ENCODE data around the gene FAM13C. TPM values are rescaled to one million over a fixed set of nuclear protein-coding genes. Genes with fewer than 3 reads are reported as not detected.

The FAM13C gene
- total RNA-seq, 4 donors from 2014 or later, result 45.1 to 62.9 (median 53.1) TPM

DNA sequence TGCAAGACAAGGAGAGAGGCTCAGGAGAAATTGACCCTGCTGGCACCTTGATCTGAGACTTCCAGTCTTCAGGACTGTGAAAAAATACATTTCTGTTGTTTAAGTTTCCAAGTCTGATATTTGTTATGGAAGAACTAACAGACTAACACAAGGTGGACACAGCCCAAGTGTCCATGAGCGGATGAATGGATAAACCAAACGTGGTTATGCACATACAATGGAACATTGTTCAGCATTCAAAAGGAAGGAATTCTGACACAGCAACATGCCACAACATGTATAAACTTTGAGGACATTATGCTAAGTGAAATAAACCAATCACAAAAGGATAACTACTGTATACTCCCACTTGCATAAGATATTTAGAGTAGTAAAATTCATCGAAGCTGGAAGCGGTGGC lies 76.5 kb downstream of the FAM13C start:
- Histone ChIP-seq H3K27me3 (no peaks in the 10 kb centered on the region), H3K4me3 (no peak overlapping the region), H3K27ac (replicated peaks in 1 of 4) (no peak overlapping the region), H3K4me1 (peaks cover 5 to 58% (median 48%) of the 10 kb centered on the region in 4 donors), H3K36me3 (peaks cover 0 to 9% (median 0%) of the 10 kb centered on the region in 4 donors), H3K9me3 (no peaks in the 10 kb centered on the region)
- TF ChIP-seq EP300 (IDR thresholded peaks at IDR 0.05), result no peak
- no peak for TF ChIP-seq POLR2A (IDR thresholded peaks at IDR 0.05; ENCODE audit: low read depth)
- TF ChIP-seq POLR2AphosphoS5 (IDR thresholded peaks at IDR 0.05), result no peak
- TF ChIP-seq, protein P1, sequence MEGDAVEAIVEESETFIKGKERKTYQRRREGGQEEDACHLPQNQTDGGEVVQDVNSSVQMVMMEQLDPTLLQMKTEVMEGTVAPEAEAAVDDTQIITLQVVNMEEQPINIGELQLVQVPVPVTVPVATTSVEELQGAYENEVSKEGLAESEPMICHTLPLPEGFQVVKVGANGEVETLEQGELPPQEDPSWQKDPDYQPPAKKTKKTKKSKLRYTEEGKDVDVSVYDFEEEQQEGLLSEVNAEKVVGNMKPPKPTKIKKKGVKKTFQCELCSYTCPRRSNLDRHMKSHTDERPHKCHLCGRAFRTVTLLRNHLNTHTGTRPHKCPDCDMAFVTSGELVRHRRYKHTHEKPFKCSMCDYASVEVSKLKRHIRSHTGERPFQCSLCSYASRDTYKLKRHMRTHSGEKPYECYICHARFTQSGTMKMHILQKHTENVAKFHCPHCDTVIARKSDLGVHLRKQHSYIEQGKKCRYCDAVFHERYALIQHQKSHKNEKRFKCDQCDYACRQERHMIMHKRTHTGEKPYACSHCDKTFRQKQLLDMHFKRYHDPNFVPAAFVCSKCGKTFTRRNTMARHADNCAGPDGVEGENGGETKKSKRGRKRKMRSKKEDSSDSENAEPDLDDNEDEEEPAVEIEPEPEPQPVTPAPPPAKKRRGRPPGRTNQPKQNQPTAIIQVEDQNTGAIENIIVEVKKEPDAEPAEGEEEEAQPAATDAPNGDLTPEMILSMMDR (IDR thresholded peaks at IDR 0.05), result no peak
- no peak for DNase-seq (ENCODE audit: extremely low spot score)
- intact Hi-C loops (cut with DNase I), result no loop called here
- 95% methylated on average over 4 of the region's 4 CpGs for WGBS

DNA sequence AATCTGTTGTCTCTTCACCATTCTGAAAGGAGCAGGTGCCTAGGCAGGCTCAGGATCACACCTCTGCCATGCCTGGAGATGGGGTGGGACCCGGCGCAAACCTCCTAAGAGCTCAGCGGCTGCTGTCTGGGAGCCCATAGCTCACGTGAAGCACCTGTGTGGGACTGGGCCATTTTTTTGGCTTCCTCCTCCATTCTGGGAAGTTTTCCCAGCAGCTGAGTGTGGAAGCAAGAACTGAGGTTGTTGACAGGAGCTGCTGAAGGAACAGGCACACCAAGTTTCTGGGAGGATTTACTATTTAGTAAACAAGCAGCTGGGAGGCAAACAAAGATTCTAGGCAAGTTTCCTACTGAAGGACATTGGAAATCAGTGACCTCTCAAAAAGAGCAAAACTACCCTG lies 77.3 kb downstream of the FAM13C start:
- Histone ChIP-seq H3K4me1 (peaks cover 5 to 65% (median 52%) of the 10 kb centered on the region in 4 donors), H3K27me3 (no peaks in the 10 kb centered on the region), H3K36me3 (peaks cover 0 to 9% (median 0%) of the 10 kb centered on the region in 4 donors), H3K4me3 (no peak overlapping the region), H3K9me3 (no peaks in the 10 kb centered on the region), H3K27ac (replicated peaks in 1 of 4) (peak overlapping the region in 1 of 4 donors; percentile 19)
- TF ChIP-seq POLR2AphosphoS5 (IDR thresholded peaks at IDR 0.05) (peak in 1 of 2 donors; percentile 12), EP300 (IDR thresholded peaks at IDR 0.05) (no peak), POLR2A (IDR thresholded peaks at IDR 0.05; ENCODE audit: low read depth) (no peak)
- TF ChIP-seq, protein P1 (IDR thresholded peaks at IDR 0.05), result no peak
- WGBS, result 83% methylated on average over 1 of the region's 4 CpGs
- intact Hi-C loops (cut with DNase I), result no loop called here
- no peak for DNase-seq (ENCODE audit: extremely low spot score)

DNA sequence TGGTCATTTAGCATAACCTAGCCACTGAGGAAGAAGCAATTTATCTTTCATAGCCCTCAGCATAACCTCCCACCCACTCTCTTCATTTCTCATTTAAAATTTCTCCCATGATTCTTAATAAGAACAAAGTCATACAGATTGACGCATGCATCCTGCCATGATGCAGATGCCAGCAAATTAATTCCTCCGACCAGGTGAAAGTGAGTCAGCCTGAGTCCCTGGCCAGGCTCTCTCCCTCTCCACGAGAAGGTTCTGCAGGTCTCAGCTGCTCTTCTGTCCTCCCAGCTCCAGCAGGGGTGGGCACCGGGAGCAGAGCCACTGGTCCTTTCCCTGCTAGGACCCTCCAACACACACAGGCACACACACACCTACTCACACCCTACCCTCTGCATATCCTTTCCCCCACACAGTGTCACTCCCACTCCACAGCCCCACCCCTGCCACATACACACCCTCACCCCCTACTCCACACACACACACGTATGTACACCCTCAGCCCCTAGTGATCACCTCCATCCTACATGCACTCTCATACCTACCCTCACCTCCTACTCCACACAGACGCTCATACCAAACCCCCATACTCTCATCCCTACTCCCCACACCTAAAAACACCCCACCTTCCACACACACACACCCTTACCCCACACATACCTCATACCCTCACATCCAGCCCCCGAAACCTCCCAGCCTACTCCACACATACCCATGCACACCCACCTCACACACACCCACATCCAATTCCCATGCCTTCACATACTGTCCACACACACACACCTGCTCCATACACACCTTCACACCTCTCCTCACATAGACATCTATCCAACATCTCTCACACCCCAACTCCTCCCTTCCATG lies 78.0 kb downstream of the FAM13C start:
- intact Hi-C loops (cut with DNase I), result no loop called here
- H3K9me3 ChIP-seq, result no peaks in the 10 kb centered on the region
- WGBS, result 70% methylated on average over 7 of the region's 7 CpGs
- no peak for DNase-seq (ENCODE audit: extremely low spot score)
- TF ChIP-seq EP300 (IDR thresholded peaks at IDR 0.05), result no peak
- TF ChIP-seq, protein P1 (IDR thresholded peaks at IDR 0.05), result no peak
- no peak for TF ChIP-seq POLR2AphosphoS5 (IDR thresholded peaks at IDR 0.05)
- TF ChIP-seq POLR2A (IDR thresholded peaks at IDR 0.05; ENCODE audit: low read depth), result no peak
- peak overlapping the region in 2 of 4 donors; percentile 19 to 31 for H3K27ac ChIP-seq (replicated peaks in 1 of 4)
- H3K27me3 ChIP-seq, result no peaks in the 10 kb centered on the region
- H3K4me1 ChIP-seq, result peaks cover 5 to 71% (median 59%) of the 10 kb centered on the region in 4 donors
- peaks cover 0 to 9% (median 0%) of the 10 kb centered on the region in 4 donors for H3K36me3 ChIP-seq
- no peak overlapping the region for H3K4me3 ChIP-seq

DNA sequence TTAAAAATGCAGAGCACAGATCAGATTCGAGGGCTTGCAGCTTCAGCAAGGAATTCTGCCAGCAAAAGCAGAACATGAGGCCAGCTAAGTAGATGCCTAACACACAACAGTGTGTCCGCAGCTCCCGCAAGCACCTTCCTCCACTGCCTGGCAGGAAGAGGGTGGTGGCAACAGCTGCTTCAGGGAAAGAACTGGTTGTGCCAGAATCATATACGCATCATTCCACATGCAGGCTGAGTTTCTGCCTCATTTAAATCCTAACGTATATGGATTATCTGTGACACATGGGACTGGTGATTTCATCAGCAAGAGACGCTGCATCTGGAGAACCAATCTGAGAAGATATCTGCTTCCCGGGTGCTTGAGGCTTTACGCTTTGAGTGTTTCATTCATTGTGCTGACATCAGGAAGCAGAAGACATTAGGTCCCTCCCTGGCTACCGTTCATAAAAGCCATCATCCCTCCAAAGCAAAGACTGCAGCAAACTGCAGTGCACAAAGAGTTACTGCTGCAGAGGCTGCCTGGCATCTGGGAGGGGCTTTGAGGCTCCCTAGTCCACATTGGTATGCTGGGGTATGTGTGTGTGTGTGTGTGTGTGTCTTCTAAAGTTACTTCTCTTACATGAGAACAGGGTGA lies 78.8 kb downstream of the FAM13C start:
- peak overlapping the region in 2 of 4 donors; percentile 19 to 31 for H3K27ac ChIP-seq (replicated peaks in 1 of 4)
- WGBS, result 47% methylated on average over 9 of the region's 9 CpGs
- TF ChIP-seq POLR2AphosphoS5 (IDR thresholded peaks at IDR 0.05) (peak in 1 of 2 donors; percentile 17), POLR2A (IDR thresholded peaks at IDR 0.05; ENCODE audit: low read depth) (no peak), EP300 (IDR thresholded peaks at IDR 0.05) (no peak)
- TF ChIP-seq, protein P1 (IDR thresholded peaks at IDR 0.05), result no peak
- H3K9me3 ChIP-seq, result no peaks in the 10 kb centered on the region
- no peaks in the 10 kb centered on the region for H3K27me3 ChIP-seq
- intact Hi-C loops (cut with DNase I), result no loop called here
- peaks cover 0 to 9% (median 0%) of the 10 kb centered on the region in 4 donors for H3K36me3 ChIP-seq
- no peak overlapping the region for H3K4me3 ChIP-seq
- H3K4me1 ChIP-seq, result peaks cover 5 to 67% (median 59%) of the 10 kb centered on the region in 4 donors
- DNase-seq (ENCODE audit: extremely low spot score), result no peak

Measured in esophagus muscularis mucosa (tissue), 4 donors.